GM19238 (cell line): Measurements from ENCODE around the gene POT1.

Source experiments
- DNase-seq: peaks from one replicate; pipeline ENCODE4 v3.0.0; 2011; ENCODE audit warnings: low spot score; ENCODE audit not compliant: insufficient read length

The POT1 gene

GRCh38 chr7:124912972-124913371 lies 16.7 kb downstream of the POT1 start:
- no peak for DNase-seq

GRCh38 chr7:124909808-124910207 lies 19.8 kb downstream of the POT1 start:
- no peak for DNase-seq

- no peak for DNase-seq
These were observed 21.4 kb downstream of the POT1 start for GRCh38 chr7:124908259-124908658.

- DNase-seq: no peak
These were observed 22.1 kb downstream of the POT1 start for GRCh38 chr7:124907490-124907889.

- no peak for DNase-seq
These were observed 31.1 kb downstream of the POT1 start for GRCh38 chr7:124898531-124898930.

GRCh38 chr7:124896001-124896400 lies 33.6 kb downstream of the POT1 start:
- no peak for DNase-seq

- DNase-seq: no peak
These were observed 36.3 kb downstream of the POT1 start for GRCh38 chr7:124893140-124893827.

- DNase-seq: no peak
These were observed 42.4 kb downstream of the POT1 start for GRCh38 chr7:124887247-124887646.

- DNase-seq: no peak
These were observed 47.6 kb downstream of the POT1 start for GRCh38 chr7:124881981-124882380.

GRCh38 chr7:124879771-124880170 lies 49.9 kb downstream of the POT1 start:
- DNase-seq: no peak

GRCh38 chr7:124879103-124879502 lies 50.5 kb downstream of the POT1 start:
- no peak for DNase-seq

GRCh38 chr7:124874644-124875163 lies 54.9 kb downstream of the POT1 start:
- DNase-seq: no peak

- no peak for DNase-seq
These were observed 71.9 kb downstream of the POT1 start for GRCh38 chr7:124857672-124858235.

GRCh38 chr7:124856299-124856888 lies 73.2 kb downstream of the POT1 start:
- no peak for DNase-seq

GRCh38 chr7:124843336-124843735 lies 86.3 kb downstream of the POT1 start:
- DNase-seq: no peak

- no peak for DNase-seq
These were observed 89.2 kb downstream of the POT1 start for GRCh38 chr7:124840435-124840834.

GRCh38 chr7:124839687-124840086 lies 89.9 kb downstream of the POT1 start:
- no peak for DNase-seq

GRCh38 chr7:124836173-124836572 lies 93.5 kb downstream of the POT1 start:
- no peak for DNase-seq

GRCh38 chr7:124818807-124819206 lies 110.8 kb downstream of the POT1 start:
- no peak for DNase-seq

GRCh38 chr7:124813994-124814798 lies 115.4 kb downstream of the POT1 start:
- DNase-seq: no peak

GRCh38 chr7:124812764-124813163 lies 116.9 kb downstream of the POT1 start:
- DNase-seq: no peak

GRCh38 chr7:124811341-124811740 lies 118.3 kb downstream of the POT1 start:
- DNase-seq: no peak
